HG03039 (cell line): ENCODE measurements around the gene EVX2.

Source experiments
- ATAC-seq: cut with Tn5 transposase; IDR thresholded peaks from one replicate; pipeline ENCODE4 v1.9.1; 2021; ENCODE audit warnings: mild to moderate bottlenecking, moderate library complexity; ENCODE audit not compliant: unreplicated experiment

EVX2 gene

DNA sequence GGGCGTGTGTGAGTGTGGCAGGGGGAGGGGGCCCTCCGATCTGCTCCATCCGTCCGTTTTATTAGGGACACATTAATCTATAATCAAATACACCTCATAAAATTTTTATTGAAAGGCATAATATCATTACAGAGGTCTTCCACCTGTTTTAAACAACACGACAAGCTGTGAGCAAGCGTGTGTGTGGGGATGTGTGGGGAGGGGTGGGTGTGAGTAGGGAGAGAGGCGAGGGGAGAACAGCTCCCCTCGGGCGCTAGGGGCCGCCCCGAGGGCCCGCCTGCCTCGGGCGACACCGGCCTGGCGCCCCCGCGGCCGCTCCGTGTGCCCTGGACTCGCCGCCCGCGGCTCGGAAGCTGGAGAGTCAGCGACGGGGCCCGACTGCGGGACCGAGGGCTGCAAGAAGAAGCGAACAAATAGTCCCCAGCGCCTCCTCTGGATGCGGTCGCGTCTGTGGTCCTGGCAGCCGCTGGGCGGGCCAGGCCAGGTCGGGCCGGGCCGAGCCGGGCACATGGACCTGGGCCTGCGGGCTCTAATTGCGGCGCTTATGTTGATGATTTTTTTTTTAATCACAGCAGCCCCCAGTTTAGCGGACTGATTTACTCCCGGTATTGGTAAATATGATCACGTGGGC is 38.4 kb upstream of the EVX2 start:
- ATAC-seq: no peak

DNA sequence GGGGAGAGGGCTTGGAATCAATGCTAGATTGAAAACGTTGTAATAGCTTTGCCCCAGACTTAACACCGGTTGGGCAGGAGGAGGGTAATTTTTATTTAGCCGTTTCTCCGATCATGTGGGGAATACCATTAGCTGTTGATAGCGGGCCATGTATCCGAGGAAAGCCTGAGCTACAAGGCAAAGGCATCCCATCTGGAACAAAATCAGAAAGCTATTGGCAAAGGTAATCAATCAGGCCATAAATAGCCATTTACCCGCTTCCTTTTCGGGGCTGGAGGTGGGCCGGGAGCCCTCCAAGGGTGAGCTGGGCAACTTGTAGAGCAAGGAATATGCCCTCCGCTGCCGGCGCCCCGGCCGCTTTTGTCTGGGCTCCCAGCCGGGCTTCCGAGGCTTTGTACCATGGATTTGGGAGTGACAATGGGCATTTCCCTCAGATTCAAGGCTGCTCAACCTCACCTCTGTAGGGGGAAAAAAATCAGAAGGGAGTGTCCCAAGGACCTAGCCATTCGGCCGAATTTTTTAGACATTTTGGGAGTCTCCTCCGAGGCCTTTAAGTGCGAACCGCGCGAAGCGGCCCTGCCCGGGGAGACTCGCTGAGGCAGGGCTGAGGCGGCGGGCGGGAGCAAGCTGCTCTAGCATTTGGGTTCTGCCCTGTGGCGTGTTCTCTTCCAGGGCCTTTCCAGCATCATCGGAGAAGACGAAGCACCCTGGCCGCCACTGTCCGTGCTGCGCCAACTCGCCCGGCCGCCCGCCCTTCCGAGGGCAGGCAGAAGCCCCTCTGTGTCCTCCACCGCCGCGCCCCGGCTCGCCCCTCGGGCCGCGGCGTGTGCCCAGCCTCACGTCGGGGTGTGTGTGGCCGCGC is 37.7 kb upstream of the EVX2 start:
- ATAC-seq: no peak

DNA sequence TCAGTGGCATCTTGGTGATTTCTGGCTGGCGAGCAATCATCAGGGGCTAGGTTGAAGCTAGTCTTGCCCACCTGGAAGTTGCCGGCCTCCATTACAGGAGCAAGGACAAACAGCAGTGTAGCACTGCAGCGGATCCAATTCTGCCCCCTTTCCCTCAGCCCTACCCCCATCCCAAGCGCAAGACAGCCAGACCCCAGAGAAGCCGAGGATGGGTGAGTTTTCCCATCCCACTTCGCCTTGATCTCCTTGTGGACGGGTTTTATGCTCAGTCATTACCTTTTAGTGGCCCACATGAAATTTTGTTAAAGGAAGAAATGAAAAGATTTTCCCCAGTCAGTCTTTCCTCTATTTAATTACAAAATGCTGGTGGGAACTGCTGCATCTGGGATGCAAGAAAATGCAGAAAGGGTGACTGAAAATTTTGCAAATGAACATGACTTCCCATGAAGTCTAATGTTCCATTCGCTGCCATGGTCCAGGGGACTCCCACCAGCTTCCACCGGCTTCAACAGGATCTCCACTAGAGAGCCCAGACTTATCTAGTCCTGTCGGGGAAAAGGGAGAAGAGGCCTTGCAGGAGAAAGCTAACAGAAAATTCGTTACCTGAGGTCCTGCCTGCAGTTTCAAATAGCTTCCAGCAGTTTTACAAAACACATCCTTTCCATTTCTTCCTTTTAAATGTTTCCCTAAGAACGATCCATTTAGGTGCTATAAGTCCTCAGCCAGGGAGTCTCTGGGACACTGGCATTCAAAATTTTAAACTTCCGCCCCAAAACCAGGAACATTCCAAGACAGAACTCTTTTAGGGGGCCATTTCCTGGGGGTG is 36.8 kb upstream of the EVX2 start:
- no peak for ATAC-seq

DNA sequence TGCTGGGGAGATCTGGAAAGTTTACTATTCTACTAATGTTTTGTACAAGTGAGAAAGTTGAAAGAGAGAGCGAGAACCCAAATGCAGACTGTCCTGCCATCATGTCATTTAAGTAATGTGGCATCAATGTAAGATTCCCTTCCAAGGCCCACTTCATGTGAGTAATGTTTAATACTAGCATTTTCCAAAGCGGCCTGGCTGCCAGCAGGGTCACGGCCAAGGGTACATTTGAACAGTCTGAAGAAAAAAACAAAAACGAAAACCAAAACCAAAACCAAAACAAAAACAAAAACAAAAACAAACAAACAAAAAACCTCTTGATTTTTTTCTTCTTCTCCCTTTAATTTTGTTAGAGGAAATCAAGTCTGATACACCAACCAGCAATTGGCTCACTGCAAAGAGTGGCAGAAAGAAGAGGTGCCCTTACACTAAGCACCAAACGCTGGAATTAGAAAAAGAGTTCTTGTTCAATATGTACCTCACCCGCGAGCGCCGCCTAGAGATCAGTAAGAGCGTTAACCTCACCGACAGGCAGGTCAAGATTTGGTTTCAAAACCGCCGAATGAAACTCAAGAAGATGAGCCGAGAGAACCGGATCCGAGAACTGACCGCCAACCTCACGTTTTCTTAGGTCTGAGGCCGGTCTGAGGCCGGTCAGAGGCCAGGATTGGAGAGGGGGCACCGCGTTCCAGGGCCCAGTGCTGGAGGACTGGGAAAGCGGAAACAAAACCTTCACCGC is 35.0 kb upstream of the EVX2 start:
- no peak for ATAC-seq

DNA sequence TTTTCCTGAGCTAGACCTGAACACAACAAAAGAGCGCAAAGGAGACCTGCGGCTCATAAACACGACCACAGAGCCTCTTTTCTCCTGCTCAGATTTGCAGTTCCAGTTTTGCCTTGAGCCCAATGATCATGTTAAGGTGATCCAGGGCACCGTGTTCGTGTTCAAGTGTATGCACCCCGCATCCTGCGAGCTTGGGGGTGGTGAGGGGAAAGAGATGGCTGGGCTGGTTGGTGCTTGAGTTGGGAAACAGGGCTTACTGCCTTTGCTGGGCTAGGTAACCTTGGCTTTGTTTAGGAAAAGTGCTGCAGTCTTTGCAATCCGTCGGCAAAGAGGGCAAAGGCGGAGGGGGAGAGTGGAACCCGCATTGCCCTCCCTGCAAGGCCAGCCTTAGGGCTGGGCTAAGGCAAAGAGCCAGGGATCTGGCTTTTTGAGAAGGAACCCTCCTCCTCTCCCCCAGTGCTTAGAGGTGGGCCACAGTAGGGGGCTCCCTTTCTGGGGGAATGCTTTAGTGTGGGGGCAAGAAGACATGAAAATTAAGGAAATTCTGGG is 34.1 kb upstream of the EVX2 start:
- no peak for ATAC-seq

DNA sequence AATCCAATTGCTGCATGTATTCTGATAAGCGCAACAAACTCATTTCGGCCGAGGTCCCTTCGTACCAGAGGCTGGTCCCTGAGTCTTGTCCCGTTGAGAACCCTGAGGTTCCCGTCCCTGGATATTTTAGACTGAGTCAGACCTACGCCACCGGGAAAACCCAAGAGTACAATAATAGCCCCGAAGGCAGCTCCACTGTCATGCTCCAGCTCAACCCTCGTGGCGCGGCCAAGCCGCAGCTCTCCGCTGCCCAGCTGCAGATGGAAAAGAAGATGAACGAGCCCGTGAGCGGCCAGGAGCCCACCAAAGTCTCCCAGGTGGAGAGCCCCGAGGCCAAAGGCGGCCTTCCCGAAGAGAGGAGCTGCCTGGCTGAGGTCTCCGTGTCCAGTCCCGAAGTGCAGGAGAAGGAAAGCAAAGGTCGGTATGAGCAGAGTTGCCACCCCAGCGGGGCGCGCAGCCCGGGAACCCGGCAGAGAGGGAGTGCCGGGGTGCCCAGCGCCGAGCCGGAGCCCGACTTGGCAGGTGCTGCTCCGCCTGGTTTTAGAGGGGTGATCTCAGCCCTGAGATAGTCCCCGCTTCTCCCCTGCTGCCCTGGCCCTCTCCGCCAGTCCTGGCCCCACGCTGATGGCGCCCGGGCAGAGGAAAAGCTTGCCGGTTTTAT is 33.5 kb upstream of the EVX2 start:
- ATAC-seq: no peak

DNA sequence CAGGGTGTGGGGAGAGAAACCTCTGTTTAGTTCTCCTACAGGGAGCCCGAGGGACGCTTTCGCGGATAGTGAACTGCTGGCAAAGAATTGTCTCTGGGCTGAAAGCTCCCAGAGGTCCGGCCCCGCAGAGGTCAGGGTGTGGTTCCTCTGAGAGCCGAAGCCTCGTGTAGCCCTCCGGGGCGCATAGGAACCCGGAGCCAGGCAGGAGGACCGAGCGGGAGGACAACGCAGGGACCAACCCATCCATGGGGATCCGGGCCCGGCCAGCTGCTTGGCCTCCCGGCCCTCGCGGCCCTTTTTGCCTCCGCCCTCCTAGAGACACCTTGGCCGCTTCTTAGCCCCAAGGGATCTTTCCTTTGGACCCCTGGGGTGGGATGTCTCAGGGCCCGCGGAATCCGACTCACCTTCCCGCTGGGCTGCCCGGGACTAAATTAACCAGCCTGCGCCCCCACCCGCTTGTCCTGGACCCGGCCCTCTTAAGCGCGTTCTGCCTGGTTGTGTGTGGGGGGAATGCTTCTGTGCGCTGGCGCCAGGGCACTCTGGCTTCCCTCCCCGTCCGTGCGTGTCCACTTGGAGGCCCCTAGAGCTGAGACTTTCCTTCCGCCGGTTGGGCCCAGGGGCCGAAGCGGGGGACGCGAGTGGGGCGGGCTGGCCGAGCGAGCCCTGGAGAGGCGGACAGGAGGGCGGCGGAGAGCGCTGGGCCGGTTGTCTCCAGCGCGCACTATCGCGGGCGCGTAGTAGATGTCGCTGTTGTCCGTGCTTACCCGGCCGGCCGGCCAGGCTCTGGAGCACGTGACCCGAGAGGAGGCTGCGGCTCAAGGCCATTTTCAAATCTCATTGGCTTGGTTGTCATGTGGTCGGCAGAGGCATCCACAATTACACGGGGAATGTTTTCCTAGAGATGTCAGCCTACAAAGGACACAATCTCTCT is 32.4 kb upstream of the EVX2 start, which contains the start of gene HOXD10:
Gene HOXD10, plus strand, starts transcription at position 896 of the 931 bp plus-strand sequence. CDS start 56 bp downstream, outside the sequence.
- no peak for ATAC-seq

DNA sequence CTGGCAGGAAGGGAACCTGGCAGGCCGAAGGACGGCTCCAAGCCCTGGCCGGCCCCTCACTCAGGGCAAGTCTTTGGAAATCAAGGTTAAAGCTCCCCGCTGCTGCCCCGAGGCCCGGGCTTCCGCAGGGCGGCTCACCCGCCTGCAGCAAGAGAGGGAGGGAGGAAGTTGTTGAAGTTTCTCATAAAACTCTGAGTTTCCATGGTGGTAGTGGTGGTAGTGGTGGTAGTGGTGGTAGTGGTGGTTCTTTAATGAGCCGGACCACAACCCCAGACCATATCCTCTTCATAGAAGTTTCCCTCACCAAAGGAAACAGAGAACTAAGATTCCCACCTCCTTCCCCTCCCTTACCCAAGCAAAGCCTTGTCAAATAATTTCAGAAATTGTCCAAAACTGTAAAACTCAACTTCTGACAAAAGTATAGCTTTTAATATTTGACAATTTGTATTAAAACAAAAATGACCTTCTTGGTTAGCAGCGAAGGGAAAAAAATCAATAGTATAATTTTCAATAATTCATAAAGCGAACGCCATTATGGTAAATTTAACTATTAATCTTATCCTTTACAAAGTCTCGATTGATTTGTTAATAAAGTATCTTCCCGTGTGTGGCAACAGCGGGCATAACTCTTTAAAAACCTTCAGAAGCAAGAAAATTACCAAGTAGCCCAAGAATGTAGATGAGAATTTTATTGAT is 31.3 kb upstream of the EVX2 start:
- no peak for ATAC-seq

DNA sequence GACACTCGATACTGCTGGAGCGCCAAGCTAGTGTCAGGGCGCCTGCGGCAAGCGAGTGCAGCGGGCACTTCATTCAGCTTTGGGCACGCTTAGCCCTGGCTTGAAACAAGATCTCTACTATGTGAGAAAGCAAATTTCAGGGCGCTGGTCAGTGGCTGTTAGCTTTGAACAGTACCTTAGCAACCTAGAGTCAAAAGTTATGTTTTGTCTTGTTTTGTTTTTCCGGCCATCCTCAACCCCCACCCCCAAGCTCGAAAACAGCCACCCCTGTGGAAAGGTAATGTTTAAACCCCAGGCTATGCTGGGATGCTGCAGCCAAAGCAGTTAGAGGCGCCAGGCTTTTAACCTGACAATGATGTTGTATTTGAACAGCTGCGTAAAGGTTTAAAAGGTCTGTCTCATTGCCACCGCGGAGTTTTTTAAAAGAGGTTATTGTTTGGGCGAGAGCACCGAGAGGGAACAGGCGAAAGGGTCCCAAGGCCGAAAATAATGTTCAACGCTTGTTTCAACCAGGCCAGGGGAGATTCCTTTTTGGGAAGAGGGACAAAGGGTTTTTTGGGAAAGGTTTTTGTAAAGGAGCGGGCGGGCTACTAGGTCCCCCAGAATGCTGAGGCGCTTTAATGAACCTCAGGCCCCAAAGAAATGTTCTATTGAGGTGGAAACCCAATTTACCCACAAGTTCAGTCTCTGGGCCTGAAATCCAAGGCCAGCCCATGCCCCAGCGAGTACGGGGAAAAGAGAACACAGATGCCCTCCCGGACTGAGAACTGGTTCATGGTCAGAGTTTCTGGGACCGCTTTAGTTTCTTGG is 30.6 kb upstream of the EVX2 start:
- ATAC-seq: no peak

DNA sequence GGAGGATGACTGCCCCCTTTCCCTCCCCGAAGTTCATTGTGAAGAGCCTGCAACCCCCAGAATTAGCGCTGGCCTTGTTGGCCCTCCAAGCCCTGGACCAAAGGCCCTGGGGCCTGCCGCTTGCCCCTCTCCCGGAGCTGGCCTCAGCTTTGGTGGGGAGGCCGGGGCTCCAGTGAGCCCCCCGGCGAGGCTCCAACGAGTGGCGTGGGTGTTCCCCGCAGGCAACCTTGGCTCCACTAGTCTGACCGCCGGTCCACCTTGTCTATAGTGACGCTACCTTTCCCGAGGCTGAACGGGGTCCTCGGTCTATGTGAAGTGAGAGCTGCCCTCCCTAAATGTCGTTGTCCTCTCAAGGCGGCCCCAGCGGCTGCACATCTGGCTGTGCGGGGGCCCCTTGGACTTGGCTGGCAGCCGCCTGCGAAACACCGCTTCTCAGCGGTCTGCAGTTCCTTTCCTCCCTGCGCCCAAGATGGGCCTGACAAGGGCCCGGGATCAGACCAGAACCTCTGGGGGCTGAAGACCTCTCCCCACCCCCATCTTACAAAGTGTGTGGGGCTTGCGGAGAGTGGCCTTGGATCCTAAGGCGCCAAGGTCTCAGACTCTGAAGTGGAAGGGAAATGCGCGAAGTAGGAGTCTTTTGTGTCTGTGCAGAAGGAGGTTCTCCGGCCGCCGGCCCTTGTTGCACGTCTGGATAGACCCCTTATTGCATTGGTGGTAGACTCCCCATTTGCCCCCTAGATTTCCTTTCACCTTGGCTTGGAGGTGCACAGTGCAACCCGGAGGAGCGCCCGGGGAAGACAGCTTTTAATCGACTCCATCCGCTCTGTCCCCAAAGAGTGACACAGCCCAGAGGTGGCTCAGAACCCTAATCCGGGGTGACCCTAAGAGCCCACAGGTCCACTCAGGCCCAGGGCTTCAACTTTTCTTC is 28.9 kb upstream of the EVX2 start:
- no peak for ATAC-seq

DNA sequence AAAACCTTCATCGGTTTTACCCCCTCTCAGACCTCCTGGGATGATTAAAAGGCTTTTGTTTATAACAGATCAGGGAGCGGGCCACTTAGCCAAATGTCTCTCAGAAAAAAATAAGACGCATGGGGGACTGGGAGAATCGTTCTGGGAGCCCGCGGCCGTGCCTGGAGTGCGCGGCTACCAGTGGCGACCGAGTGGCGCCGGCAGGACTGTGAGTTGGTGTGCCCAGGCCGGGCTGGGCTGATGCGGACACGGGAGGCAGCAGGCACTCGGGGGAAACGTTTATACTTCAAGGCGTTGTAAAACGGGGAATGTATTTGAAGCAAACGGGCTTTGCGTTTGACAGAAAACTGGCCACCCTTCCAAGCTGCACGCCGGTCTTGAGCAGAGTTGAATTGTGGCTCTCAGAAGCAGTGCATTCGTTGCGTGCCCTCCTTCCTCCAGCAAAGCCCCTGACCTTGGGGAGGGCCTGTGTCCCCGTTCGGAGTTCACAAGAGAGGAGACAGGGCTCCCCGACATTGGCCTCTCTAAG is 28.1 kb upstream of the EVX2 start:
- no peak for ATAC-seq

DNA sequence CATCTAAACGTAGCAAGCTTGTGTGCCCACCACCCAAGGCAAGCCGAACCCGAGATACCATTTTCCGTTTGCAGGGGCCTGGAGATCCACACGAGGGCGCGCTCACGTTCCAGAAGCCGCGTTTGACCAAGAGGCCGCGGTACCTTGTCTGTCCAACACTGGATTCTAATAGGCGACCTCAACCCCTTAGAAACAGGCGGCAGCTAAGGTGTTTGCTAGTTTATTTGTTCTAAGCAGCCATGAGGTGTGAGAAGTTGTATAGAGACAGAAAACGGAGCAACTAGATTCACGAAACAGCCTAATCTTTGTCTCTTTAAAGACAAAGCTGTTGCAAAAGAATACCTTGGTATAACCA is 27.5 kb upstream of the EVX2 start:
- no peak for ATAC-seq

DNA sequence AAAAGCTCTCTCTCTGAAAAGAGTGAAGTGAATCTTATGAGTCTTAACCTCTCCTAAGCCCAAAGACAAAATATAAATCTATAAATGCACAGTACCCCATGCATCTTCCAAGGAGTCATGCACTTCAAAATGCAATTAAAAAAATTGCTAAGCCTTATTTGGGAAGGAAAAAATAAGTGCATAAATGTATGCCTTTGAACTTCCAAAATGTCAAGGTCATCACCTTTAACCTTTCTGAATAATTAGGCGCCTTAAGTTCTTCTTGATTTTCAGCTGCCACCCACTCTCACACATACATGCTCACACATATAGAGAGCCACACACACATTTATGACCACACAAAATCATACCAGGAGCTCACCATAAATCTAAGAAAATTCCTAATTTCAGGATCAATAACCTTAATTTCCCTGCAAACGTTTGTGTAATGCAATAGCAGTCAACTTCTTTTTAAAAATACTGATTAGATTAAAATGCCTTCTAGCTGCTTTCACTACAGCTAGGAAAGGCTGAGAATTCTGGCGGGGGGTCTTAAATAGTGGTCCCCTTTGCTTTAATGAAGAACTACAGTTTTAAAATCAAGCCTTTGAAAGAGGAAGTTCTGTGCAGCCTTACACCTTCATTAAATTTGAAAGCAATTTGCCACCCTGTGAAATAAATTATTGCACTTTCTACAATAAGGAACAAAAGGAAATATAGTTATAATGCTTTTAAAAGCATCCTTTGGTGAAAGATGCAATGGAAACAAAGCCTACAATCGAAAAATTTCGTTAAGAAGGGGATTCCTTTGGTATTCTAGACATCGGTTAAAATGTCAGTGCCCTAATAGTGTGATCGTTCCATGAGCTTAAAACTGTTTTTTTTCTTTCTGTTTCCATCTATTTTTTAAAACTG is 26.9 kb upstream of the EVX2 start:
- no peak for ATAC-seq

DNA sequence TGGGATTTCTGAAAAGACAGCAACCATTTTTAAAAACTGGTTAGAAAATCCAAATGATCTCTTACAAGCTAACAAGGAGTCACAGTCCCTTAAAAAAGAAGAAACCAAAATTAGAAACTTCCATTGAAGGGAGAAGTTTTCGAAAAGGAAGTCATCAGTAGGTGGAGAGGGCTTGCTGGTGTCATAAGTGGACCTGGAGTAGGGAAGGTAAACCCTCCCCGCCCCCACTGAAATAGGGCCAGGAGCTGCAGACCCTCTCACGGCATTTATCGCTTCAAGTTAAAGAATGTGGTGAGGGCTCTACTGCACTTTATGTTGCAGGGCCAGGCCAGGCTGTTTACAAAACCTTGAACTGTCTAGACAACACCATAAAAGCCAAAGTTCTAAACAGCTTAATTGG is 26.2 kb upstream of the EVX2 start:
- no peak for ATAC-seq

DNA sequence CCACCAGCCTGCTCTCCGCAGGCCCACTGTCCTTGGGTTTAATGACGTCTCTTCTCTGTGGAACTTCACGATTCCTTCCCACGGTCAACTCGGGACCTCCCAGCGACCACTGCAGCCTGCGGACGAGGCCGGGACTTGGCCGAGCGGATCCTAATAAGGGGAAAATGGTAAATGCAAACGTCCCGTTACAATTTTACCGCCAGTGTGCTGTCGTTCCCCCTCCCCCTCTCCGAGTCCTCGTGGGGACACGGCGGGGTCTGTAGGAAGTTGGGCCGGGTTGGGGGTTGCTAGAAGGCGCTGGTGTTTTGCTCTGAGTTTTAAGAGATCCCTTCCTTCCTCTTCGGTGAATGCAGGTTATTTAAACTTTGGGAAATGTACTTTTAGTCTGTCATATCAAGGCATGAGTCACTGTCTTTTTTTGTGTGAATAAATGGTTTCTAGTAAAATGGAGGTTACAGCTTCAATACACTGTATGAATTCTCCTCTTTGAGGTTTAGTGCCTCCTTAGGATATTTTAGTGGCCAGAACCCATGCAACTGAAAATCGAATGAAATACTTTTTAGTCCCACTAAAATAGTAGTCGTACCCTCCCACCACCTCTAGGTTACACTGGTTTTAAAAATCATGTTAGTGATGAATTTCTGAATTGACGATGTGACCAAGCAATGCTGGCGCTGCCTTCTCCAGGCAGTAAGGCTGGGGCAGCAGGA is 25.6 kb upstream of the EVX2 start:
- no peak for ATAC-seq
